SK-MEL-5 (cell line): Measurements from ENCODE around the gene SRSF9. TPM values are rescaled to one million over a fixed set of nuclear protein-coding genes. Genes with fewer than 3 reads are reported as not detected.
"Not testable (repeated sequence)": the region's sequence is repeated elsewhere in the genome, so short reads cannot be mapped to it uniquely, and the experiment has no call there.

Experiments
- DNase-seq: peaks from one replicate; pipeline ENCODE4 v3.0.0-alpha.2; 2016; ENCODE audit warnings: low read depth, low spot score
- in situ Hi-C: cut with HindIII; loops from 2 replicates; pipeline ENCODE4 v1.10.0; 2016; ENCODE audit warnings: low sequenced_read_pairs, high pct_unique_total_duplicates, low pct_unique_long_range_greater_than_20kb
- total RNA-seq: library from RNA; depleted of rRNA; stranded (reverse); fragments of >200 nt; shearing (Covaris generic); gene quantifications from 2 replicates; pipeline ENCODE4 v1.2.3, GENCODE V29; 2014

SRSF9 gene
- total RNA-seq, 1 experiment from 2014 or later = 229 TPM

- no peak for DNase-seq
- in situ Hi-C loops = no loop called here
Observed at GRCh38 chr12:120488057-120488640, 18.6 kb upstream of the SRSF9 start.

GRCh38 chr12:120487552-120487951 lies 18.0 kb upstream of the SRSF9 start:
- DNase-seq, in situ Hi-C loops: not testable (repeated sequence)

GRCh38 chr12:120485961-120486881 lies 16.7 kb upstream of the SRSF9 start:
- in situ Hi-C loops = no loop called here
- no peak for DNase-seq

- in situ Hi-C loops = no loop called here
- DNase-seq = no peak
Observed at GRCh38 chr12:120483621-120484020, 14.1 kb upstream of the SRSF9 start.

GRCh38 chr12:120481022-120481767 lies 11.6 kb upstream of the SRSF9 start:
- in situ Hi-C loops = no loop called here
- DNase-seq = no peak

- no peak for DNase-seq
- in situ Hi-C loops = no loop called here
Observed at GRCh38 chr12:120480211-120480610, 10.7 kb upstream of the SRSF9 start.

- in situ Hi-C loops = no loop called here
- DNase-seq = no peak
Observed at GRCh38 chr12:120479458-120479857, 9.9 kb upstream of the SRSF9 start.

- no peak for DNase-seq
- in situ Hi-C loops = no loop called here
Observed at GRCh38 chr12:120475643-120476042, 6.1 kb upstream of the SRSF9 start.

GRCh38 chr12:120474616-120474960 lies 5.0 kb upstream of the SRSF9 start:
- in situ Hi-C loops = no loop called here
- no peak for DNase-seq

- DNase-seq = no peak
- in situ Hi-C loops = no loop called here
Observed at GRCh38 chr12:120473807-120474615, 4.5 kb upstream of the SRSF9 start.

GRCh38 chr12:120472521-120472920 lies 3.0 kb upstream of the SRSF9 start:
- DNase-seq = no peak
- in situ Hi-C loops = no loop called here

GRCh38 chr12:120470150-120470784 lies 719 bp upstream of the SRSF9 start:
- DNase-seq = peak; percentile 36
- in situ Hi-C loops = no loop called here

GRCh38 chr12:120468821-120469449 lies 613 bp downstream of the SRSF9 start:
- in situ Hi-C loops = no loop called here
- no peak for DNase-seq

- peak; percentile 31 for DNase-seq
- in situ Hi-C loops = no loop called here
Observed at GRCh38 chr12:120468325-120468820, 1.2 kb downstream of the SRSF9 start.

- DNase-seq = no peak
- in situ Hi-C loops = no loop called here
Observed at GRCh38 chr12:120467439-120467838, 2.1 kb downstream of the SRSF9 start.

GRCh38 chr12:120466560-120467315 lies 2.8 kb downstream of the SRSF9 start:
- peak; percentile 75 for DNase-seq
- in situ Hi-C loops = no loop called here
